GM10248 (cell line): ENCODE results near the gene SYNPO2.

ENCODE experiments used
- CTCF ChIA-PET: fragments of 300-600 bp; sonication (Branson Sonifier 250); formaldehyde crosslinking; extraction: SDS; loops from one replicate; lab custom pipeline; 2021; ENCODE audit warnings: antibody characterized with exemption; lab: Yijun Ruan, JAX
- POLR2A ChIA-PET: fragments of 350-650 bp; sonication (Branson Sonifier 250); formaldehyde crosslinking; extraction: SDS; loops from one replicate; lab custom pipeline; 2020; ENCODE audit warnings: antibody characterized with exemption; lab: Yijun Ruan, JAX
- DNase-seq: peaks from one replicate; pipeline ENCODE4 v3.0.0; 2012; ENCODE audit errors: extremely low spot score
- TF ChIP-seq, protein P1 (sequence below): IDR thresholded peaks from 2 replicates; pipeline ENCODE4 v1.5.1; 2012; ENCODE audit warnings: mild to moderate bottlenecking, low read depth; ENCODE audit errors: extremely low read depth, missing control alignments, control extremely low read depth

The SYNPO2 gene

DNA sequence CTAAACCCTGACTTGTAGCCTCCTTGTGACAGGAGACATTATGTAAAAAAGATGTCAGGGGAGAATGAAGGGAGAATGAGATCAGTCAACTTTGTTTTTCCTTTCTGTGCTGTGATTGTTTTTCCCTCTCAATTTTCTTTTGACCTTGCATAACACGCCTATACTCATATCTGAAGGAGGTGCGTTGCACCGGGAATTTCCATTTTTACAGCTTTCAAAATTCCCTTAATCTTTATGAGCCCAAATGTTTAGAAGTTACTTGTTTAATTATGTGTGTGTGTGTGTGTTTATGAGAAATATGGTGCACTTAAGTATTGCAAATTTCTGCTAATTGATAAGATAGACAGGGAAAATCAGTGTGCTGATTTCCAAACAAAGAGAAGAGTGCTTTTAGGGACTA lies 21.6 kb downstream of the SYNPO2 start:
- ChIA-PET CTCF (interaction anchor here (1.1 to 1.3 kb wide), 2 partner anchors 11 to 25 kb away, joined by 3 read pairs; no protein-coding TSS in a partner anchor), POLR2A (no interaction called here)
- DNase-seq, result no peak
- TF ChIP-seq, protein P1, sequence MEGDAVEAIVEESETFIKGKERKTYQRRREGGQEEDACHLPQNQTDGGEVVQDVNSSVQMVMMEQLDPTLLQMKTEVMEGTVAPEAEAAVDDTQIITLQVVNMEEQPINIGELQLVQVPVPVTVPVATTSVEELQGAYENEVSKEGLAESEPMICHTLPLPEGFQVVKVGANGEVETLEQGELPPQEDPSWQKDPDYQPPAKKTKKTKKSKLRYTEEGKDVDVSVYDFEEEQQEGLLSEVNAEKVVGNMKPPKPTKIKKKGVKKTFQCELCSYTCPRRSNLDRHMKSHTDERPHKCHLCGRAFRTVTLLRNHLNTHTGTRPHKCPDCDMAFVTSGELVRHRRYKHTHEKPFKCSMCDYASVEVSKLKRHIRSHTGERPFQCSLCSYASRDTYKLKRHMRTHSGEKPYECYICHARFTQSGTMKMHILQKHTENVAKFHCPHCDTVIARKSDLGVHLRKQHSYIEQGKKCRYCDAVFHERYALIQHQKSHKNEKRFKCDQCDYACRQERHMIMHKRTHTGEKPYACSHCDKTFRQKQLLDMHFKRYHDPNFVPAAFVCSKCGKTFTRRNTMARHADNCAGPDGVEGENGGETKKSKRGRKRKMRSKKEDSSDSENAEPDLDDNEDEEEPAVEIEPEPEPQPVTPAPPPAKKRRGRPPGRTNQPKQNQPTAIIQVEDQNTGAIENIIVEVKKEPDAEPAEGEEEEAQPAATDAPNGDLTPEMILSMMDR, result no peak

DNA sequence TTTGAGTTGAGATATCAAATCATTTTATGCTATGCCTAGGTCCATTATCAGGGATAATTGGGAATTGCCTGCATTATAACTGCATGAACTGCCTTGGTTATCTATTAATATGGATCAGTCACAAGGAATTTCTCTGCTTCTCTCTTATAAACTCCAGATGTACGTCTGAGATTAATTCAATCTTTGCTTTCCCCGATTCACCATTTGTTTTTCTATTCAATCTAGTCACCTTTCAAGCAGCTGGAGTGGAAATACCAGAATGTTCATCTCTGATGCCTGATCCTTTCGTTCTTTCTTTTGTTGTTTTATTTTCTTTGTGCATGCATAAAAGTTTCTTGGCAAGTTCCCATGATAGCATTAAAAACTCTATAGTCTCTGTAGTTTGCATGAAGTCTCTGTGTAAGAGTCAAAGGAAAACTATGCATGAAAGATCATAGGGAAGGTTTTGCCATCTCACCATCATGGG lies 22.6 kb downstream of the SYNPO2 start:
- TF ChIP-seq, protein P1, result no peak
- ChIA-PET POLR2A (no interaction called here), CTCF (interaction anchor here (1.1 to 1.3 kb wide), 2 partner anchors 10 to 26 kb away, joined by 3 read pairs; no protein-coding TSS in a partner anchor)
- no peak for DNase-seq

DNA sequence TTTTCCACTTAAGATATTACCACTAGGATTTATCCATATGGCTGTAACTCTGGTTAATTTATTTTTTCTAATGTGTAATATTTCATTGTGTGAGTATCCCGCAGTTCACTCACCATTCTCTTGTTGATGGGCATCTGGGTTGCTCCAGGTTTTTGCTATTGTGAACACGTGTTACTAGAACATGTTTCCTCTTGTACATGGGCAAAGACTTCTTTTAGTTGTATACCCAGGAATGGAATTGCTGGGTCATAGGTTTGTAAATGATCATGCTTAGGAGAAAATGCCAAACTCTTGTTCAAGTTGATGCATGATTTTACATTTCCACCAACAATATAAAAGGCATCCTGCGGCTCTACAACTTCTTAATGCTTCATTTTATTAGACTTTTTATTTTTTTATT lies 26.8 kb downstream of the SYNPO2 start:
- CTCF ChIA-PET, result no interaction called here
- POLR2A ChIA-PET, result no interaction called here
- DNase-seq, result no peak
- TF ChIP-seq, protein P1, result no peak

DNA sequence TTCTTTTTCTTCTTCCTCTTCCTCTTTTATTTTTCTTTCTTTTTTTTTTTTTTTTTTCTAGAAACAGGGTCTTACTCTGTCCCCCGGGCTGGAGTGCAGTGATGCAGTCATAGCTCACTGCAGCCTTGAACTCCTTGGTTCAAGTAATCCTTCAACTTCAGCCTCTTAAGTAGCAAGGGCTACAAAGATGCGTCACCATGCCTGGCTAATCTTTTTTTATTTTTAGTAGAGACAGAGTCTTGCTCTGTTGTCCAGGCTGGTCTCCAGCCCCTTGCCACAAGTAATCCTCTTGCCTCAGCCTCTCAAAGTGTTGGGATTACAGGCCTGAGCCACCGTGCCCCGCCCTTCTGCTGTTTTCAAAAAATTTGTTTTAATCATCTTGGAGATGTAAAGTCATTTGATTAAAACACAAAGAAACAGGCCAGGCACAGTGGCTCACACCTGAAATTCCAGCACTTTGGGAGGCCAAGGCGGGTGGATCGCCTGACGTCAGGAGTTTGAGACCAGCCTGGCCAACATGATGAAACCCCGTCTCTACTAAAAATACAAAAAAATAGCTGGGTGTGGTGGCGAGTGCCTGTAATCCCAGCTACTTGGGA lies 28.1 kb downstream of the SYNPO2 start:
- TF ChIP-seq, protein P1, result no peak
- POLR2A ChIA-PET, result no interaction called here
- CTCF ChIA-PET, result no interaction called here
- no peak for DNase-seq

DNA sequence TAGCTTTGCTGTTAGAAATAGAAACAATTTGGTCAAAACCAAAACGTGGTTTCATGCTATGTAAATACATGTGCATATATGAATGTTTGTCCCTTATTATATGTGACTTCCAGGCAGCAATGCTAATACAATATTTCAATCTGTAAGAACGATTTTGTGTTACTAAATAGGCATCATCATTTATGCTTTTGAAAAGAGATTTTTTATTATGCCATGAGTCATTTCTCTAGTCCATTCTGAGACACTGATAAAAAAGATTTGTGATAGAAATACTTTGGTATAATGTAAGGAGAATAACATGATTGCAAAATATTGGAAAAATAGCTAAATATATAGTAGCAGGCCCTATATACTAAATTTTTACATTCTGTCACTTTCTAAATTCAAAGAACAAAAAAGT lies 28.9 kb downstream of the SYNPO2 start:
- CTCF ChIA-PET, result no interaction called here
- TF ChIP-seq, protein P1, result no peak
- no peak for DNase-seq
- POLR2A ChIA-PET, result no interaction called here

DNA sequence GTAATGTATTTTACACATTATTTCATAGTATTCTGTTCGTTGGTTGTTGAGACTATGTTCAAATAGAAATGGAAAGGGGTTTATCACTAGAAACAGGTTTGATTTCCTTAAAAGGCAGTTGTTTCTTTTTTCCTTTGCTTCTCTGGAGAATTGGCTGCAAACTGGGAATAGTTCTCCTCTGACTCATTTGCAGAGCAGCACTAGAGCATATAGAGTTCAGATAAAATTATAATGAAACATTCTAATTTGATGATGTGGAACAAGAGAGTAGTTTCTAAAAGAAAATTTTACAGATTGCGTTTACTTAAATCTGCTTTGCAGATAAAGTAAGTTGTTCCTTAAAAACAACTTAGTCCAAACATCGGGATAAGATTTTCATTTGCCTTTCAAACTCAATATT lies 29.7 kb downstream of the SYNPO2 start:
- no peak for DNase-seq
- POLR2A ChIA-PET, result no interaction called here
- CTCF ChIA-PET, result no interaction called here
- TF ChIP-seq, protein P1, result no peak
